Caco-2 (cell line): ENCODE results near the gene RPL35. TPM values are rescaled to one million over a fixed set of nuclear protein-coding genes. Genes with fewer than 3 reads are reported as not detected.

ENCODE experiments used
- BruUV-seq: library from RNA; stranded (reverse); fragments of 400-500 nt; replicated peaks from 2 replicates; lab custom pipeline; 2021; lab: Mats Ljungman, UMichigan
- CTCF ChIA-PET: fragments of 300-600 bp; sonication (Branson Sonifier 250); formaldehyde crosslinking; loops from one replicate; lab custom pipeline; 2022; ENCODE audit warnings: antibody characterized with exemption; lab: Charles Lee
- POLR2A ChIA-PET: fragments of 300-600 bp; sonication (Branson Sonifier 250); formaldehyde crosslinking; loops from one replicate; lab custom pipeline; 2022; ENCODE audit warnings: antibody characterized with exemption; lab: Charles Lee
- DNase-seq, 2 experiments: peaks; one replicate each; pipeline versions ENCODE4 v3.0.0 to v3.0.0-alpha.2; 2020 to 2022
- H3K27me3 ChIP-seq: replicated peaks from 2 replicates; pipeline ENCODE4 v1.6.0; 2011; ENCODE audit warnings: low read length; ENCODE audit not compliant: control insufficient read depth, insufficient read depth
- H3K36me3 ChIP-seq: 2 replicates; pipeline ENCODE4 v1.5.1; 2011; ENCODE audit warnings: low read length; ENCODE audit not compliant: control insufficient read depth, insufficient read depth
- H3K4me1 ChIP-seq: fragments of 250-450 bp; sonication (Bioruptor Pico); 2 replicates; pipeline ENCODE4 v1.5.1; 2020; ENCODE audit warnings: mild to moderate bottlenecking
- H3K4me3 ChIP-seq: 2 replicates; pipeline ENCODE4 v1.5.1; 2011; ENCODE audit warnings: low read depth, mild to moderate bottlenecking, control low read depth, low read length
- H3K9me3 ChIP-seq: fragments of 250-450 bp; sonication (Bioruptor Pico); 2 replicates; pipeline ENCODE4 v1.5.1; 2020; ENCODE audit warnings: mild to moderate bottlenecking, moderate library complexity
- H3K27ac Mint-ChIP-seq: one replicate; pipeline ENCODE4 v1.8.0; 2022; ENCODE audit warnings: mixed read lengths; ENCODE audit not compliant: unreplicated experiment
- H3K27me3 Mint-ChIP-seq: one replicate; pipeline ENCODE4 v1.8.0; 2022; ENCODE audit warnings: mixed read lengths; ENCODE audit not compliant: insufficient read depth, unreplicated experiment
- H3K36me3 Mint-ChIP-seq: one replicate; pipeline ENCODE4 v1.8.0; 2022; ENCODE audit warnings: mild to moderate bottlenecking, mixed read lengths; ENCODE audit not compliant: insufficient read depth, unreplicated experiment
- H3K4me1 Mint-ChIP-seq: one replicate; pipeline ENCODE4 v1.8.0; 2022; ENCODE audit warnings: low read depth, mixed read lengths; ENCODE audit not compliant: unreplicated experiment
- H3K4me3 Mint-ChIP-seq: one replicate; pipeline ENCODE4 v1.8.0; 2022; ENCODE audit warnings: mild to moderate bottlenecking, moderate library complexity, mixed read lengths; ENCODE audit not compliant: unreplicated experiment
- H3K9me3 Mint-ChIP-seq: one replicate; pipeline ENCODE4 v1.8.0; 2022; ENCODE audit warnings: mixed read lengths; ENCODE audit not compliant: unreplicated experiment
- intact Hi-C: fragments of 100-400 bp; cut with micrococcal nuclease; formaldehyde crosslinking; loops from one replicate; pipeline ENCODE4 v1.10.0; 2022; ENCODE audit not compliant: unreplicated experiment
- total RNA-seq: library from RNA; stranded (reverse); gene quantifications from 2 replicates; pipeline ENCODE4 v1.2.3, GENCODE V29; 2022
- TF ChIP-seq, protein P1 (sequence below), 2 experiments: fragments of 200-600 bp in 1 of 2; IDR thresholded peaks; 1 replicate in 1 of 2; 2 replicates in 1 of 2; pipeline versions ENCODE4 v1.5.1 to v1.8.0; 2011 to 2022; ENCODE audit warnings: antibody characterized with exemption in 1 of 2, control low read depth in 1 of 2, inconsistent platforms in 1 of 2, low read depth in 1 of 2, low read length in 1 of 2, mild to moderate bottlenecking in 1 of 2, moderate library complexity in 1 of 2; ENCODE audit not compliant: insufficient read depth in 1 of 2, severe bottlenecking in 1 of 2, unreplicated experiment in 1 of 2

Gene RPL35
- total RNA-seq, 1 experiment from 2014 or later = 1,528 TPM

DNA sequence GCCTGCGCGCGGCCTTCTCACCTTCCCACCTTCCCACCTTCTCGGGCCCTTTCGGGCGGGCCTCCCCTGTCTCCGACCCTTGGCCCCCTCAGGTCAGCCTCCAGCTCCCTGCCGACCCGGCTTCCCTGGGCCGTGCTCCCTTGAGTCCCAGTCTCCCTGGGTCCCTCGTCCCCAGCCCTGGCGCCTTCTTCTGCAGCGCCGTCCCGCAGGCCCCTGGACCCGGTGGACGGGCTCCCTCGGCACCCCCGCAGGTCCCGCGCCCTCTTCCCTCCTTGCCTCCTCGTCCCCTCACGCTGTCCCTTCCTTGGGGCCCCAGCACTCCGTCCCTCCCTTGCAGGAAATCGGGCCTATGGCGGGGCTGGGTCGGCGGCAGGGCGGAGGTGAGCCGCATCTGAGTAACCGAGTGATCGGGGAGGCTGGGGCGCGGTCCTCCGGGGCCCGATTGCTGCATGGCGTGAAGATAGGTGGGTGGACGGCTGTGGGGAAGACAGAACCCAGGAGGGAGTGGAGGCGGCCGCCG, 7.8 kb upstream of the RPL35 start:
- no peaks in the 10 kb centered on the region for H3K9me3 Mint-ChIP-seq
- TF ChIP-seq, protein P1, sequence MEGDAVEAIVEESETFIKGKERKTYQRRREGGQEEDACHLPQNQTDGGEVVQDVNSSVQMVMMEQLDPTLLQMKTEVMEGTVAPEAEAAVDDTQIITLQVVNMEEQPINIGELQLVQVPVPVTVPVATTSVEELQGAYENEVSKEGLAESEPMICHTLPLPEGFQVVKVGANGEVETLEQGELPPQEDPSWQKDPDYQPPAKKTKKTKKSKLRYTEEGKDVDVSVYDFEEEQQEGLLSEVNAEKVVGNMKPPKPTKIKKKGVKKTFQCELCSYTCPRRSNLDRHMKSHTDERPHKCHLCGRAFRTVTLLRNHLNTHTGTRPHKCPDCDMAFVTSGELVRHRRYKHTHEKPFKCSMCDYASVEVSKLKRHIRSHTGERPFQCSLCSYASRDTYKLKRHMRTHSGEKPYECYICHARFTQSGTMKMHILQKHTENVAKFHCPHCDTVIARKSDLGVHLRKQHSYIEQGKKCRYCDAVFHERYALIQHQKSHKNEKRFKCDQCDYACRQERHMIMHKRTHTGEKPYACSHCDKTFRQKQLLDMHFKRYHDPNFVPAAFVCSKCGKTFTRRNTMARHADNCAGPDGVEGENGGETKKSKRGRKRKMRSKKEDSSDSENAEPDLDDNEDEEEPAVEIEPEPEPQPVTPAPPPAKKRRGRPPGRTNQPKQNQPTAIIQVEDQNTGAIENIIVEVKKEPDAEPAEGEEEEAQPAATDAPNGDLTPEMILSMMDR (IDR thresholded peaks at IDR 0.05; ENCODE audit: insufficient read depth in 1 of 2, low read depth in 1 of 2, low read length in 1 of 2, severe bottlenecking in 1 of 2, unreplicated experiment in 1 of 2) = no peak
- H3K4me3 ChIP-seq = peak overlapping the region; percentile 99
- peak in 1 of 2 experiments; percentile 45 for DNase-seq
- 0 out of 2 replicates have a peak, but pooled peaks cover 2% of the 10 kb centered on the region for H3K36me3 ChIP-seq
- H3K27me3 ChIP-seq = no peaks in the 10 kb centered on the region
- CTCF ChIA-PET = interaction anchor here (0.6 kb wide), 1 partner anchor 274 kb away, joined by 3 read pairs; the partner anchor contains the start of gene SCAI
- intact Hi-C loops = loop anchor here (2.0 to 10.0 kb wide), 2 partner anchors 71 to 375 kb away; partner anchors contain the start of genes GOLGA1 and HSPA5
- H3K4me1 ChIP-seq = peaks cover 10% of the 10 kb centered on the region
- H3K4me3 Mint-ChIP-seq = peak overlapping the region; percentile 75
- POLR2A ChIA-PET = interaction anchor here (1.2 kb wide), 1 partner anchor 9 kb away, joined by 4 read pairs; no protein-coding TSS in a partner anchor
- H3K4me1 Mint-ChIP-seq = peaks cover 28% of the 10 kb centered on the region
- H3K36me3 Mint-ChIP-seq = peaks cover 56% of the 10 kb centered on the region
- peak overlapping the region; percentile 77 for H3K27ac Mint-ChIP-seq
- BruUV-seq = no TSS peak
- H3K9me3 ChIP-seq = no peaks in the 10 kb centered on the region
- H3K27me3 Mint-ChIP-seq = no peaks in the 10 kb centered on the region

DNA sequence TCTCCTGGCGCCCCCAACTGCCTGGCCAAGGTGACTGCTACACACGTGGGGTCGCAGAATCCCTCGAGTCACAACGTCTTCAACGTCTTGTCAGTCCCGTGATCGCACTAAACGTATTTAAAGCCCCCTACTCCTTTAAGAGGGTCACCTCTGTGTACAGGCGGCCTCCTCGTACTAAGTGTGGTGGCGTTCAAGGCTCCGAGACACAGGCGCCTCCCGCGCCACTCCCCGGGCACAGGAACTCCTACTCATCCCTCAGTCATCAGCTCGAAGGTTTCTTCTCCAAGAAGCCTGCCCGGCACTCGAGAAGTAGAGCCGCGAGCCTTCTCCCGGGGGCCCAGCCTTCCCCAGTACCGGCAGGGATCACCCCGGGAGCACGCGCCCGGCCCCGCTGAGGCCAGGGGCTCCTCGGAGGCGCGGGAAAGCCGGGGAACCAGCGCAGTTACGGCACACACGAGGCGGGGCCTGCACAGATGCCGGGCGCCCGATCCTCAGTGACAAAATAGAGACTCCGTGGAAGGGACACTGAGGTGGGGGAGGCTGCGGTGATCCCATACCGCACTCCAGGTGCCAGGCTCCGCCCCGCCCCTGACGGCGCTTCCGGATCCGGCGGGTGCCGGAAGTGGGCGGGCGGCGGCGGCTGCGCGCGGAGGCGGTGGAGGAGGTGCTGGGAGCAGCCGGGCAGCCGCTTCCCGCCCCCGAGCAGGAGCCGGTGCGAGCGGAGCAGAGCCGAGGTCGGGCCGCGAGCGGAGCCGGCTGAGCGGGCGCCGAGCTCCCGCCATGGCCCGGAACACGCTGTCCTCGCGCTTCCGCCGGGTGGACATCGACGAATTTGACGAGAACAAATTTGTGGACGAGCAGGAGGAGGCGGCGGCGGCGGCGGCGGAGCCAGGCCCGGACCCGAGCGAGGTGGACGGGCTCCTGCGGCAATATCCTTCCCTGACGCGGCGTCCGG, 7.0 kb upstream of the RPL35 start:
- H3K9me3 ChIP-seq = no peaks in the 10 kb centered on the region
- Mint-ChIP-seq H3K9me3 (no peaks in the 10 kb centered on the region), H3K36me3 (peaks cover 50% of the 10 kb centered on the region), H3K27ac (peak overlapping the region; percentile 77), H3K4me3 (peak overlapping the region; percentile 75), H3K4me1 (peaks cover 28% of the 10 kb centered on the region), H3K27me3 (no peaks in the 10 kb centered on the region)
- peak overlapping the region; percentile 99 for H3K4me3 ChIP-seq
- TF ChIP-seq, protein P1 (IDR thresholded peaks at IDR 0.05; ENCODE audit: insufficient read depth in 1 of 2, low read depth in 1 of 2, low read length in 1 of 2, severe bottlenecking in 1 of 2, unreplicated experiment in 1 of 2) = peak in 1 of 2 experiments; percentile 29
- ChIA-PET POLR2A (interaction anchor here (1.2 kb wide), 1 partner anchor 8 kb away, joined by 4 read pairs; no protein-coding TSS in a partner anchor), CTCF (no interaction called here)
- no peaks in the 10 kb centered on the region for H3K27me3 ChIP-seq
- H3K36me3 ChIP-seq = 0 out of 2 replicates have a peak, but pooled peaks cover 2% of the 10 kb centered on the region
- H3K4me1 ChIP-seq = peaks cover 10% of the 10 kb centered on the region
- BruUV-seq = TSS peak; percentile 92
- peak; percentile 90 to 93 for DNase-seq
- intact Hi-C loops = loop anchor here (2.0 to 10.0 kb wide), 2 partner anchors 72 to 376 kb away; partner anchors contain the start of genes GOLGA1 and HSPA5

DNA sequence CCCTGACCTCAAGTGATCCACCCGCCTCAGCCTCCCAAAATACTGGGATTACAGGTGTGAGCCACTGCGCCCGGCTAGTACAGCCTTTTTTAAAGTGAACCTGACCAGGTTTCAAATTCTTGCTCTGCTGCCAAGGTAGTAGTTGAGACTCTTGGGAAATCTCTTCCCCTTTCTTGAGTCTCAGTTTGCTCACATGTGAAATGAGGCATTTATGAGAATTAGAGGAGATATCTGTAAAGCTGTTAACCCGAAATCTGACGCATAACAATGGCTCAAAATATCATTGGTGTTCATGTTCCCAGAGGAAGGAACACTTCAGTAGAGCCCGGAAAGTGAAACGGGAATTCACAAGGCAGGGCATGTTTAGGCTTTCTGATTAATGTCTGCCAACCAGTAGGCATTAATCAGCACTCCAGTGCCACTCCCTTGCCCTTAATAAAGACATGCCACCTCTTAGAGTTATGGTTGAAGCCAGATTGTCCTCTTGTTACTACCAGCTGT, 1.7 kb upstream of the RPL35 start:
- no peaks in the 10 kb centered on the region for H3K27me3 Mint-ChIP-seq
- Histone ChIP-seq H3K9me3 (no peaks in the 10 kb centered on the region), H3K4me3 (no peak overlapping the region), H3K27me3 (no peaks in the 10 kb centered on the region), H3K4me1 (peaks cover 14% of the 10 kb centered on the region), H3K36me3 (peaks cover 13% of the 10 kb centered on the region)
- TF ChIP-seq, protein P1 (IDR thresholded peaks at IDR 0.05; ENCODE audit: insufficient read depth in 1 of 2, low read depth in 1 of 2, low read length in 1 of 2, severe bottlenecking in 1 of 2, unreplicated experiment in 1 of 2) = no peak
- no peak for DNase-seq
- intact Hi-C loops = loop anchor here (5.0 to 10.0 kb wide), 2 partner anchors 279 to 381 kb away; partner anchors contain the start of genes HSPA5 and SCAI
- no peak overlapping the region for H3K27ac Mint-ChIP-seq
- POLR2A ChIA-PET = no interaction called here
- peak overlapping the region; percentile 43 for H3K4me3 Mint-ChIP-seq
- no peaks in the 10 kb centered on the region for H3K9me3 Mint-ChIP-seq
- no TSS peak for BruUV-seq
- CTCF ChIA-PET = interaction anchor here (1.5 kb wide), 1 partner anchor 11 kb away, joined by 15 read pairs; the partner anchor contains the start of gene WDR38
- H3K4me1 Mint-ChIP-seq = peaks cover 14% of the 10 kb centered on the region
- H3K36me3 Mint-ChIP-seq = peaks cover 55% of the 10 kb centered on the region
